D341Med (cell line): Measurements from ENCODE around the gene PTPRK.
A peak's percentile ranks its signal among the peaks of the same experiment; 100 is the strongest.

Source experiments
- DNase-seq: peaks from one replicate; pipeline ENCODE4 v3.0.0; 2012; ENCODE audit warnings: low spot score

The PTPRK gene

DNA sequence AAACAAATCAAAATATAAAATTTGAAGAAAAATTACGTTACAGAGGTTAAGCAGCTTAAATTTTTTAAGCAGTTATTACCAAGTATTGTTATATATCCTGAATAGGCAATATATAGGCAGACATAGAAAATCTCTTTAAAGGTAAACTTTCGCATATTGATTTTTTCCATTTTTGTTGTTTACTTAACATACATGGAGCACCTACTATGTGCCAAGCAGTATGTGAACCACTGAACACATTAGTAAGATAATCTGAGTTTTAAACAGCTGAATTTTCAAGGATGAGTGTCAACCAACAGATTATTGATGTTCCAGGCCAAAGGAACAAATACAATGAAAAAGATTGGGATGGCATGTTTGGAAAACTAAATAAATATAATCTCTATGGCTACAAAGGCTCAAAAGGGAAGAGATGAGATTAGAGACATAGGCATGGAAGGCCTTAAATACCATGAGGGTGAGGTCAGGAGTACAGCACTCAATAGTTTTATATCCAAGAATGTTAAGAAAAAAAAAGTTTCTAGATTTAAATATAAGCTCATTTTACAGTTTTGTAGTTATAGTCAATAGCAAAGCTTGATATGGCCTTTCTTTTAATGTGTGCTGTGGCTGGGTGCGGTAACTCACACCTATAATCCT lies 277.5 kb downstream of the PTPRK start:
- no peak for DNase-seq

DNA sequence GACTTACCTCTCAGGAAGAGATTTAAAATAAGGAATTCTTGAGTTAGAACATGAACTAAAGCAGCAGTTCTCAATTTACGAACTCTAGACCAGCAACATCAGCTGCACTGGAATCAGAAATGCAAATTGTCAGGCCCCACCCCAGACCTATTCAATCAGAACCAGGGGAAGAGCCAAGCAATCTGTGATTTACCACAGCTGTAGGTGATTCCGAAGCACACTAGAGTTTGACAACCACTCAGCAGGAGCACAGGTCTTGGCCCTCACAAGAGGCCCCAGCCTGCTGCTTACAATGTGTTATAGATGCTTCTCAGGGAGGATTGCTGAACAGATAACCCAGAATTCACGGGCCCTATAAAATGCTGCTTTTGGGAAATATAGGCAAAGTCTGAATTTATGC lies 279.2 kb downstream of the PTPRK start:
- DNase-seq: no peak

DNA sequence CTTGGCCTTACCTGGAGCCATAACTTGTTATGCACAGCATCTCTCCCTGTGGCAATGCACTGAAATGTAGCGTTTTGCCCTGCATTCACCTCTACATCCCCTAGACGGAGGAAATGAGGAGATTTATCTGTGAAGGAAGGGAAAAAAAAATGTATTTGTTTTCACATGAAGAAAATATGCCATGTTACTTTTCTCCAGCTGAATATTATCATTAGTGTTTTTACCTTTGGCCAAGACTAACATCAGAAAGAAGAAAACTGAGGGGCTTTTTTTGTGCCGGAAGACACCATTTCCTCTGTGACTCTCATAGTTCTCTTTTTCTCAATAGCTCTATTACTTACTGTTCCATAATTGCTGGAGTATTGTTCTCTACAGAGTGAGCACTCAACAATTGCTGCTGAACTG lies 280.4 kb downstream of the PTPRK start:
- DNase-seq: no peak

DNA sequence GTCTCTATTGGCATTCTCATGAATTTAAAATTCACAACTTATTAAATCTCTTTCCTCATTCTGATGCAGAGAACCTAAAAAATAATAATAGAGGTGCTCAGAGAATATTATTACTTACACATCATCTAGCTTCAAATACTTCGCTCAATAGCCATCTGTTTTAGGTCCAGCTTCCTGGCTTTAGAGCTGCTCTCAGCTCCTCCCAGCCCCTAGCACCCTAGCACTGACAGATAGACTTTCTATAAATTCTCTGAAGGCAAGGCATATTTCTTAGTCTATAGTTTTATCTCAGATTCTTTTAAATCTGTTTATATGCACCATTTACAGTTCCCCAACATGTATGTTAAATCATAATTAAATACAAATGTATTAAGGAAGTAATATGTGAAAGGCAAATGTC lies 281.3 kb downstream of the PTPRK start:
- DNase-seq: no peak

DNA sequence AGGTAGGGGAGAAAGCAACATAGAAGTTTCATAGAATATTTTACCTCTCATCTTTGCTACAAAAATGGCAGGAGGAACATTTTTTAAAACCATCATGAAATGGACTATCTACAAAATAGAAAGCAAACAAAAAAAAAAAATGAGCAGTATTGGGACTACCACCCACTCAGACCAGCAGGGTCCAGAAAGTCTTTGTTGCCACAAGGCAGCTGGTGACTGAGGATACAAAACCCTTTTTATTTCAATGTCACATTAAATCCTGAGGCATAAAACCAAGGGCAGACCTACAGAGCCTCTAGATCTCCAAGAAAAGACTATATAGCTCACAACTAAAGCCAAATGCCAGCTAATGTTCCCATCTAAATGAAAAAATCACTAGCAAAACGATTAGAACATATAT lies 282.2 kb downstream of the PTPRK start:
- DNase-seq: no peak

DNA sequence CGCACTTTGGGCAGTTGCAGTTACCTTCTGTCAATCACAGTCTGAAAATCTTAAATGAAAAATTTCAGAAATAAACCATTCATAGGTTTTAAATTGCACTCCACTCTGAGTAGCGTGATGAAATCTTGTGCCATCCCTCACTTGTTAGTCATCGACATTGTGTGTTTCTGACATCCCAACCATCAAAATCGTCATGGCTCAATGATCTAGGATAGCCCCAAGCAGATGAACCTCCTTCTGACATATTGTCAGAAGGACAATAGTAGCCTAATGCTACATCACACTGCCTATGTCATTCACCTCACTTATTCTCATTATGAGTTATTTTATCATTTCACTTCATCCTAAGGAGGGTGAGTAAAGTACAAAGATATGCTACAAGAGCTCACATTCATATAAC lies 284.8 kb downstream of the PTPRK start:
- no peak for DNase-seq

DNA sequence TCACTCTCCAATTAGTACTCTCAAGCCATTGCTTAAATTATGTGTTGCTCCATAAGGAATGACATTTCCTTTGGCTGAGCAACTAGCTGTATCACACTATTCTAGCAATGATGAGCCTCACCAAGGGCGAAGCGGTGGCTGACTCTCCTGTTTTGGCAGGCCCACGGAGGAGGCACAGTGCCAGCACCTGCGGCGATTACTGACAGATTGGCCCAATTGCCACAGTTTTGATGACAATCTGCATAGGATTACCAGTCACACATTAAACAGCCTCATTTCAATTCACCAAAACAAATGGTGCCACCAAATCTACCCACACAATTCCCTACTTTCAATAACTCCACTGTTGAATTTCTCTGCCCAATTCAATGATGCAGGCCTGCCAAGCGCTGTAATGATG lies 286.9 kb downstream of the PTPRK start:
- DNase-seq: peak; percentile 27

DNA sequence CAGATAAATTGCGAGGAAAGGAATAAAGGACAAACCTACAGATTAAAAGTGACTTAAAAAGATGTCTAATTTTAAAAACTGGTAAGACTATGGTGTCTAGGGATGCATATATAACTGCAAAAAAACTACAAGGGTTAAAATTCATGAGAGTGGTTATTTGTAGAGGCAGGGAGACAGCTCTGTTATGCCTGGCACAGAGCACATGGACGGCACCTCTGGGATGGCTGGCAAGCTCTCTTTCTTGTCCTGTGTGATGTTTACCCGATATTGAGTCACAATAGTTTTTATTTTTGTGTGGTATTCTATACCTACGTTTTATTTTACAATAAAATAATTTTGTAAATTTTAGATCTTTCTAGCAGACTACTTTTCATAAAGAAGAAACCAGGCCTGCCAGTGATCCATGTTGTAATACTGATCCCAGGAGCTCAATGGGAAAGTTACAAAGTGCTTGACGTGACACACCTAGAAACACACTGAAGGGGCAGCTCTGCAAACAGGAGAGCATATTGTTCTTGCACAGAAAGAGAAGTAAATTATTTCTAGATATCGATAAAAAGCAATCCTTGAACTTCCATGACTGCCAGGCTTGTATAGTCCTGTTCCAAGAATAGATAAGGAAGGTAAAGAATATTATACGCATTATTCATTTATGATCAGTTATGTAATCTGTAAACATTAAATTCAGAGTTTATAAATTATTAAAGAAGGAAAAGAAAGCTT lies 290.0 kb downstream of the PTPRK start:
- DNase-seq: no peak

DNA sequence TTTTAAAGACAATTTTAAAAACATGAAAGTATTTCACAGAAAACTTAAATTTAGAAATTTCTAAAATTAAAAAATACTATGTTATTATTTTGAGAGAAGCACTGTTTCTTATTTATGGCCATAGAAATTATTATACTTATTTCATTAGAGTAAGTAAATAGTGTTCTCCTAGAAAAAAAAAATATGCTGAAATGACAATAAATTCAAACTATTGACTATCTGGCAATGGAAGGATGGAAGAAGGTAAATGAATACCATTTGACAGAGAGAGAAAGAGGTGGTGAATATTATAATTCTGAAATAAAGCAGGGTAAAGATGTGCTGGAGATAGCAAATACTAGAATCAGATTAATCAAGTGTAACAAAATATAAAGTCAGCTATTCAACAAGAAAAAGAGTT lies 294.8 kb downstream of the PTPRK start:
- no peak for DNase-seq

DNA sequence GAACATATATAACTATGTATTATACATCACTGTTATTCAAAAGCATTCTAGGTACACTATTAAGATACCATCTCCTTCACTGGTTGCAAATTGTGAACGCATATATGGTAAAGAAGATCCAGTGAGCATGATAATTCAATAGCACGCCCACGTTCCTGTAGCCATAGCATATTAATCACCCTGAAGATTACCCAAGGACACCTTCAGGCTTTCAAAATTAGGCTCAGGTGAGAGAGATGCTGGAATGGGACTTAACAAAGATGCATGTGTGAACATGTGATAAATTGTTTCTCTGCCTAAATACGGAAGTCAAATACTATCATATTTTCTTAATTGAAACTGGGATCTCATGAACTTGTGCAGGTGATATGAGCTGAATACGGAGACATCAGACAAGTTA lies 303.5 kb downstream of the PTPRK start:
- DNase-seq: no peak

DNA sequence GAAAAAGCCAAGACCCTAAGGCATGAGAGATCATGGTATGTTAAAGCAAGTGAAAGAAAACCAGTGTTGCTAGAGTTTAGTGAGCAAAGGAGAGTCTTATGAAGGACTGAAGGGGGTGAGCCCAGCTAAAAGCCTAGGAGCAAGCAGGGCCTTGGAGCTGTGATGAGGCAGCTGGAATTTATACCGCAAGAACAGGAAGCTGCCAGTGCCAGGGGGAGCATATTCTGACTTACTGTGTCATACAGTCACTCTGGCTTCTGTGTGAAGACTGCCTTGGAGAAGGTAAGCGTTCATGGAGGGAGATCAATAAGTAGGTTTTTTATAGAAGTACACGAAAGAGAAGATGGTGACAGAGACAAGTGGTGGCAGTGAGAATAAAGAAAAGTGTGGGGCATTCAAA lies 310.6 kb downstream of the PTPRK start:
- no peak for DNase-seq

DNA sequence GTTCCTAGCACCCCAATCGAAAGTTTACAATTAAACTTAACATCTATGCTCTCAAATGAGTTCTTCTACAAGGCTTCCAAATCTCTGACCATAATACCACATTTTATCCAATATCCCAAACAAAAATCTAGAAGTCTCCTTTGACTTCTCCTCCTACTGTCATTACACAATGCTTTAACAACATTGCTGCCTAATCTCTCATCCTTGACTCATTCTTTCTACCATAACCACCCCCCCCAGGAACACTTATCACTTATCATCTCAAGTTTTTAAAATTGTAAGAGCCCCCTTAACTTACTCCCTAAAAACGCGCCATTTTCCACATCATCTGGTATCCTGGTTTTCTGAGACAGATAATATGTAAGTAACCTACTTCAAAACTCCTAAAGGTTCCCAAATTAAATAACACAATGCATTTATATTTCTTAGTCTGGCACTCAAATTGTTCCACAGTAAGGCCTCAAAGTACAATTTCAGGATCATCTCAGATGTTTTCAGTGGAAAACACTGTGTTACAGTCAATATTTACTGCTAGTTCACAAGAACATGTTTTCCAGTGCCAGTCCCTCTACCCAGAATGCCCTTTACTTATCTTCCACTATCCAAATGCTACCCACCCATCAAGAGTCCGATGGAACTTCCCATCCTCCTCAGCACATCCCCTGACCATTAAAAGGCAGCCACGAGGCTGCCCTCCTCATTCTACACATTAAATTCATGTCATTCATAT lies 311.4 kb downstream of the PTPRK start:
- DNase-seq: no peak

DNA sequence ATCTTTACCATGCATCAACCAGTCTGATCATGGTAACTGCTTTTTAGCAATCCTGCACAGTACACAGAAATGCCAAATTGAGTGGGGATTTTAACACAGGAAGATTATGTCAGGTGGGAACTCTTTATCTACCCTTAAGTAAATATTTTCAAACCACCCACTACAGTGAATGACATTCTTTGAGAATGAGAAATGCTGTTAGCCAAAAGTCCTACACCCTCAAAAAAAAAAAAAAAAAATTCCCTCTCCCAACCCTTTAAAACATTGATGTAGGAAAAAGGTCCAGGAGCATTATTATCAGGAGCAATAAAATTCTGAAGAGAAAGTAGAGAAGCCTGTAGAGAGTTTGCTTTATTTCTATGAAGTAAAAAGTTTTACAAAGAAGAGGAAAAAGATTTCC lies 312.3 kb downstream of the PTPRK start:
- no peak for DNase-seq

DNA sequence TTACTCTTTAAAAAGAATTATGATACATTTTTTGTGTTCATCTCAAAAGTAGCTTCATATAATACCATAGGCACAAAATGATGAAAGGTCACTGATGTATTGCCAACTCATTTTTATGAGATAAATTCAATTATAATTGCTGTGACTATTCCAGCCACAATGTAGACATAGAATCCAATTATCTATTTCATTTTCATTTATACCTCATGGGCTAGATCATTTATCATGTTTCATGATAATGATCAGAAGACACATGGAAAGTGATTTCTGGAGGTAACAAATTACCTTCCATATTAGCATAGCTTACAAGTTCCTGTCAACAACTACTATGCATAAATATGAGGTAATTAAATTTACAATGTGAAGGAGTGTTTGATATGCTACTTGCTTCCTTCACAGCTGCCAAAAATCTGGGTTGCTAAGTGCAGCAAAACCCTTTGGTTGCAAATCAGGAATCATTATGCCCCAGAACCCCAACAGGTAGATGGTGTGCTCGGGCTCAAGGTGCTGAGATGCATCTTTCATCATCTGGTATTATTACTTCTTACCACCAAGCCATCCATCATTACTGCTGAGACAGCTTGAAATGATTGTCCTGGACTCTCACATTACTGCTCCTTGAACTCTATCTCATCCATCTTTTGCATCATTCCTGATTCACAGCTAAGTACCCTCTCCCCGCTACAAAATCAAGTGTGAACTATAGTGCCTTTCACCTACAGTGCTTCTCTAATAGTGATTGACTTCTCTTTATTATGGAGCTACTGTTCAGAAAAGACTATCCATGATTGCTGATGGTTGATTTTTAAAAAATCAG lies 313.6 kb downstream of the PTPRK start:
- no peak for DNase-seq

DNA sequence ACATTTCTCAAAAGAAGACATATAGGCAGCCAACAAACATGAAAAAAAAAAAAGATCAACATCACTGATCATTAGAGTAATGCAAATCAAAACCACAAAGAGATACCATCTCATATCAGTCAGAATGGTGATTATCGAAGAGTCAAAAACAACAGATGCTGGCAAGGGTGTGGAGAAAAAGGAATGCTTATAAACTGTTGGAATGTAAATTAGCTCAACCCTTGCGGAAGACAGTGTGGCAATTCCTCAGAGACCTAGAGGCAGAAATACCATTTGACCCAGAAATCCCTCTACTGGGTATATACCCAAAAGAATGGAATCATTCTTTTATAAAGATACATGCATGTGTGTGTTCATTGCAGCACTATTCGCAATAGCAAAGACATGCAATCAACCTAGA lies 315.8 kb downstream of the PTPRK start:
- no peak for DNase-seq

DNA sequence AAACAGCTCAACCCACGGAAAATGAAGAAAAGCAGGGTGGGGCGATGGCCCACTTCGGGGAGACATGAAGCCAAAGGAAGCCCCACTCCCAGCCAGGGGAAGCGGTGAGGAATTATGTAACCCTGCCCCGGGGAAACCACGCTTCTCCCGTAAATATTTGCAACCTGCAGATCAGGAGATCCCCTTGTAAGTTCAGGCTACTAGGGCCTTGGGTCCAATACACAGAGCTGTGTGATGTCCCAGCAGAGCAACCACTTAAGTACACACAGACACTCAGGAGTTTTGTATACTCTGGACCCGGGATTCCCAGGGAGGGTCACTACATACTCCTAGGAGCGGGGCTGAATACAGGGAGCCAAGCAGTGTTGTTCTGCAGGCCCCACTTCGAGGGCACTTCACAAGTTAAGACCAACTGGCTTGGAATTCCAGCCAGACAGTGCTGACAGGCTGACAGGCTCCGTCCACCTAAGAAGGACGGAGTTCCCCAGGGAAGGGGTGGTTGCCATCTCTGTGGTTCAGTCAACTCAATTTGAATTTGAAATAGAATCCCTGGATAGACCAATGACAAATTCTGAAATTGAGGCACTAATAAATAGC lies 318.1 kb downstream of the PTPRK start:
- no peak for DNase-seq

DNA sequence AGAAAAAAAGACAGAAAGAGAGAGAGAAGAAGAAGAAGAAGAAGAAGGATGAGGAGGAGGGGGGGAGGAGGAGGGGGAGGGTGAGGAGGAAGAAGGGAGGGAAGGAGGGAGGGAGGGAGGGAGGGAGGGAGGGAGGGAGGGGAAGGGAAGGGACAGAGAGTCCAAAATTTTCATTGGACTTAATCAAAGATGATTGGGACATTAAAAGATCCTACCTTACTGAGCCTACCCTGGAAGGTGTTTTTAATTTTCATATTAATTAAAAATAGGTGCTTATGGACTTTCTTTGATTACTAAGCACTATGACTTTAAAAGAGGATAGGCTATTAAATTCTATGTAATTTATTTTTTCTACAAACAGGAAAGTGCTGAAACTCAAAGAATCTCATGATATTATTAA lies 319.6 kb downstream of the PTPRK start:
- no peak for DNase-seq

DNA sequence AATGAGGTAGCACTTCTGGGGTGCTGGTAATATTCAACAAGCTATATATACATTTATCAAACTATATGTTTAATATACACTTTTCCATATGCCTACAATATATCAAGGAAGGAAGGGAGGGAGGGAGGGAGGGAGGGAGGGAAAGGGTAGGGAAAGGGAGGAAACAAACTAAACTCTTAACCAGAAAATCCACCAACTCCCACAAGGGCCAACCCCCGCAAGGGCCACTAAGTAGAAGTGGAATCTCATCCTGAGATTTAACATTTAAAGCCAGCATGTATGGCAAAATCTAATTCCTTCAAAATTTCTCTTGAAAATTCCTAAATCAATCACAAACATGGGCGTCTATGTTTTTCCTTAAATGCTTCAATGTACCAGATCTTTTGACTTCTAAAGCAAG lies 320.9 kb downstream of the PTPRK start:
- DNase-seq: no peak

DNA sequence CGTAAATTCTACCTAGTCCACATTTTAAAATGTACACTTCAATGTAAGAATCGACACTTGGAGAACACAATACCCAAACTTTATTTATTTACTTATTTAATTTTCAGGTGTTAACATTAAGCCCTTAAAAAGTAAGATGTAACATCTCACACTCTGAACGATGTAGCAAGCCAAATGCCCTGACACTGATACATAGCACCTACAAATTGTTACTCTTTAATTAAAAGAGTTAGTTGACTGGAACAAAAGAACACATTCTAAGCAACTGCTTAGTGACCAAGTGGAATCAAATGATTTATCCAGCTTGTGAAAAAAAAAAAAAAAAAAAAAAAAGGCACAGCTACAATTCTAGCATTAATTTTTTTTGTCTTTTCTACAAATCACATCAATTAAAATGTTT lies 327.4 kb downstream of the PTPRK start:
- no peak for DNase-seq

DNA sequence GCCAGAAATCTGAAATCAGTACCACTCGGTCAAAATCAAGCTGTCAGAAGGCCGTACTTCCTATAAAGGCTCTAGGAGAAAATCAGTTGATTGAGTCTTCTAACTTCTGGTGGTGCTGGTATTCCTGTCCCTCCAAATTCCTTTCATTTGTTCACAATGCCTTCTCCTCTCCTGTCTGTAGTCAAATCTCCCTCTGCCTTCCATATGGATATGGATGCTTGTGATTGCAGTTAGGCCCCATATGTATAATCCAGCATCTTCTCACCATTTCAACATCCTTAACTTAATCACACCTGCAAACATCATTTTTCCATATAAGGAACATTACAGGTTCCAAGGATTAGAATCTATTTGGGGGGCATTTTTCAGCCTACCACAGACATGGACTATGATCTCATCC lies 331.7 kb downstream of the PTPRK start:
- no peak for DNase-seq

DNA sequence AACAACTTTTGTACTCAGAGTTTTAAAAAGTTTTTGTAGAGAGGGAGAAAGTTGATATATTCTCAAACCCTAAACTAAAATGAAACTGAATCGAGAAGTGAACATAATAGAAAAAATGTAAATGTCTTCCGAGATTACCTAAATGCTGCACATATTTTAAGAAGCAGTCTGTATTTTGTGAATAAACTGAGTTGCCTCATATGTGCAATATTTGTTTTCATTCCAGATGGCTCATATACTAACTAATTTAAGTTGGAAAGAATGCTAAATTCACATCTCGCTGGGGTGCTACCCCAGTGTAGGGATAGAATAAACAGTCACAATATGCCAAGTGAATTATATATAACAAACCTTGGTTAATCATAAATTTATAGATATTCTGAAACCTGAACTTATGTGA lies 333.7 kb downstream of the PTPRK start:
- no peak for DNase-seq

DNA sequence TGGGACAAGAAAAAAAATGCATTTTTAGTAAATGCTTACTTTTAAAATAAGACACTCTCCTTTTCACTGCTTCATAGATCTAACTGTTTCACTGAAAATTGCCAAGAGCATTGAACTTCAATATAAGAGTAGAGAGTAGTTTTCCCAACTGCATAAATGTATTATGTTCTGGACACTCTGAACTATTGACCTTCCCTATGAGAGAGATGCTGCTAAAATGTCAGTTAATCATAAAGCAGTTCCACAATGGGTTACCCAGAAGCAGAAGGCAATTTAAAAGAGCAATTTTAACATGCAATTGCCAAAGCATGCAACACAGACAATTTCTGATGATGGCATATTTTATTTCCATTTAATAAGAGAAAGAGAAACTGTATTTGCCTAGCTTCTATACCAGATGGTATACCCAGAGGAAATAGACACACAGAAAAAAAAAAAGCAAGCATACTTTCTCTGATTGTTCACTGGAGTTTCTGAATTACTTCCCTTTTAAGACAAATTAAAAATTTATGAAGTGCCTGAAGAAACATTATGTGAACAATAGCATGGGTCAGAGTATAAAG lies 340.4 kb downstream of the PTPRK start:
- no peak for DNase-seq
